K562 (cell line): ENCODE results near the gene BTRC. TPM values are rescaled to one million over a fixed set of nuclear protein-coding genes. Genes with fewer than 3 reads are reported as not detected.

Source experiments
- ATAC-seq: fragments of 200-7000 bp; cut with Tn5 transposase; 3 replicates; pipeline ENCODE4 v1.9.1; 2020; ENCODE audit warnings: moderate library complexity
- BruUV-seq: library from RNA; stranded (reverse); fragments of 400-500 nt; replicated peaks from 2 replicates; lab custom pipeline; 2021; lab: Mats Ljungman, UMichigan
- CTCF ChIA-PET: fragments of 300-600 bp; formaldehyde crosslinking; extraction: SDS; loops from one replicate; lab custom pipeline; 2021; ENCODE audit warnings: low intra/inter-chr PET ratio; lab: Yijun Ruan, JAX
- POLR2A ChIA-PET: fragments of 300-600, 350-650 bp; sonication (Branson Sonifier 250); formaldehyde crosslinking; extraction: SDS; loops from one replicate; lab custom pipeline; 2021; ENCODE audit warnings: antibody characterized with exemption, inconsistent platforms; lab: Yijun Ruan, JAX
- DNase-seq, 4 experiments: peaks; one replicate each; pipeline versions ENCODE4 v3.0.0 to v3.0.0-alpha.2; 2011 to 2018; ENCODE audit warnings: low spot score in 3 of 4, mixed read lengths in 3 of 4; ENCODE audit errors: extremely low read depth in 1 of 4
- FAIRE-seq: peaks from 2 replicates; lab custom pipeline; 2011; peaks lifted over from hg19 to GRCh38; lab: Jason Lieb, UNC
- H2AFZ ChIP-seq: 2 replicates; pipeline ENCODE4 v1.6.0; 2011; ENCODE audit warnings: low read depth, low read length, control low read depth, inconsistent platforms
- H3K27ac ChIP-seq: fragments of 200-600 bp; 3 replicates; pipeline ENCODE4 v1.8.0; 2011; ENCODE audit warnings: low read depth, mild to moderate bottlenecking, control low read depth, inconsistent platforms, low read length, moderate library complexity, mixed read lengths; ENCODE audit errors: extremely low read depth
- H3K27me3 ChIP-seq, 2 experiments: fragments of 300-600 bp in 1 of 2; 2 replicates in 1 of 2; 3 replicates in 1 of 2; pipeline versions ENCODE4 v1.6.0 to v1.8.0; 2011; ENCODE audit warnings: inconsistent platforms in 2 of 2, low read length in 2 of 2, mild to moderate bottlenecking in 1 of 2, mixed read lengths in 1 of 2, moderate library complexity in 1 of 2; ENCODE audit not compliant: control insufficient read depth in 2 of 2, insufficient read depth in 2 of 2
- H3K36me3 ChIP-seq: fragments of 300-600 bp; 3 replicates; pipeline ENCODE4 v1.8.0; 2011; ENCODE audit warnings: mild to moderate bottlenecking, low read length, inconsistent platforms; ENCODE audit not compliant: control insufficient read depth, insufficient read depth
- H3K4me1 ChIP-seq, 2 experiments: fragments of 200-600 bp in 1 of 2; replicated peaks in 1 of 2; 2 replicates in 1 of 2; 3 replicates in 1 of 2; pipeline versions ENCODE4 v1.5.1 to v1.8.0; 2011; ENCODE audit warnings: inconsistent platforms in 2 of 2, low read length in 2 of 2, mild to moderate bottlenecking in 1 of 2, mixed read lengths in 1 of 2, moderate library complexity in 1 of 2; ENCODE audit not compliant: control insufficient read depth in 2 of 2, insufficient read depth in 2 of 2
- H3K4me2 ChIP-seq: 2 replicates; pipeline ENCODE4 v1.6.1; 2011; ENCODE audit warnings: low read length, control low read depth, inconsistent platforms, mixed read lengths; ENCODE audit not compliant: insufficient read depth
- H3K4me3 ChIP-seq: fragments of 200-600 bp; sonication (generic), shearing (Covaris generic); 2 replicates; pipeline ENCODE4 v1.5.1; 2016; ENCODE audit warnings: control low read depth, inconsistent platforms
- H3K79me2 ChIP-seq: fragments of 200-600 bp; 3 replicates; pipeline ENCODE4 v1.8.0; 2011; ENCODE audit warnings: low read length, inconsistent platforms; ENCODE audit not compliant: control insufficient read depth, insufficient read depth
- H3K9ac ChIP-seq, 2 experiments: 2 replicates each; pipeline versions ENCODE4 v1.6.0 to v1.6.1; 2011; ENCODE audit warnings: low read depth in 2 of 2, low read length in 2 of 2, control low read depth in 1 of 2, inconsistent platforms in 1 of 2, mild to moderate bottlenecking in 1 of 2, mixed read lengths in 1 of 2; ENCODE audit not compliant: insufficient read depth in 1 of 2
- H3K9me1 ChIP-seq: one replicate; pipeline ENCODE4 v1.6.0; 2011; ENCODE audit warnings: inconsistent platforms, mild to moderate bottlenecking, low read length, moderate library complexity; ENCODE audit not compliant: control insufficient read depth, insufficient read depth
- H3K9me3 ChIP-seq: replicated peaks from 2 replicates; pipeline ENCODE4 v1.5.1; 2011; ENCODE audit warnings: low read depth, low read length, inconsistent platforms; ENCODE audit not compliant: control insufficient read depth, insufficient read depth
- H4K20me1 ChIP-seq: replicated peaks from 2 replicates; pipeline ENCODE4 v1.6.1; 2011; ENCODE audit warnings: low read length, inconsistent platforms, mixed read lengths; ENCODE audit not compliant: control insufficient read depth, insufficient read depth
- NFYB ChIP-seq: IDR thresholded peaks from 2 replicates; pipeline ENCODE4 v1.6.1; 2011; ENCODE audit warnings: mild to moderate bottlenecking, moderate library complexity; ENCODE audit not compliant: insufficient read length; ENCODE audit errors: extremely low read depth
- RBM25 ChIP-seq: fragments of 200-400 bp; formaldehyde crosslinking; IDR thresholded peaks from 2 replicates; pipeline ENCODE4 v1.6.1; 2018; ENCODE audit warnings: low read length, low read depth, moderate library complexity; ENCODE audit not compliant: severe bottlenecking
- ZFP36 ChIP-seq: fragments of 150-350 bp; IDR thresholded peaks from 2 replicates; pipeline ENCODE4 v1.6.1; 2018; ENCODE audit warnings: low read length, low read depth; ENCODE audit not compliant: partially characterized antibody
- WGBS: fragments of 100-300 bp; shearing (Covaris generic); methylation state at CpG from one replicate; pipeline ENCODE4 v1.1.6; 2016; ENCODE audit warnings: low coverage, mixed read lengths; ENCODE audit not compliant: insufficient coverage; ENCODE audit errors: missing lambda C conversion rate; 5-methylcytosine and 5-hydroxymethylcytosine counted together
- in situ Hi-C: fragments of 300-500 bp; cut with MboI; formaldehyde crosslinking; loops from 4 replicates; pipeline ENCODE4 v1.15.0; 2018; ENCODE audit warnings: inconsistent platforms, mixed read lengths
- intact Hi-C: fragments of 100-400 bp; cut with micrococcal nuclease; formaldehyde crosslinking; loops from 2 replicates; pipeline ENCODE4 v1.14.2; 2022
- polyA plus RNA-seq, 8 experiments: library from polyadenylated mRNA; depleted of rRNA in 4 of 8; stranded (reverse) in 5 of 8; unstranded in 3 of 8; fragments of >200 nt; fragmentation: Nextera tagmentation in 2 of 8; fragmentation: Illumina TruSeq in 1 of 8; extraction: Ambion mirVana in 2 of 8; extraction: Trizol in 1 of 8; gene quantifications; 2 replicates each; pipeline versions ENCODE4 v1.2.1 to v1.2.3, GENCODE V29; 2011 to 2014; ENCODE audit warnings: inconsistent platforms in 1 of 8, missing spikeins in 1 of 8
- total RNA-seq, 7 experiments: library from RNA; depleted of rRNA in 6 of 7; stranded (reverse); fragments of >200 nt in 6 of 7; fragmentation: Illumina TruSeq in 2 of 7; extraction: Trizol in 2 of 7; gene quantifications; 2 replicates each; pipeline versions ENCODE4 v1.2.1 to v1.2.3, GENCODE V29; 2011 to 2021; ENCODE audit warnings: low replicate concordance in 1 of 7
- TF ChIP-seq, protein P1 (sequence below): fragments of 450-650 bp; IDR thresholded peaks from one replicate; pipeline ENCODE4 v1.6.1; 2018; ENCODE audit warnings: mild to moderate bottlenecking, moderate library complexity; ENCODE audit not compliant: partially characterized antibody

The BTRC gene
- total and polyA plus RNA-seq, 9 of the 15 experiments (the other 6 are each of a cell fraction or from before 2014, with no cell fraction given): 1.6 to 15.4 (median 7.0) TPM

DNA sequence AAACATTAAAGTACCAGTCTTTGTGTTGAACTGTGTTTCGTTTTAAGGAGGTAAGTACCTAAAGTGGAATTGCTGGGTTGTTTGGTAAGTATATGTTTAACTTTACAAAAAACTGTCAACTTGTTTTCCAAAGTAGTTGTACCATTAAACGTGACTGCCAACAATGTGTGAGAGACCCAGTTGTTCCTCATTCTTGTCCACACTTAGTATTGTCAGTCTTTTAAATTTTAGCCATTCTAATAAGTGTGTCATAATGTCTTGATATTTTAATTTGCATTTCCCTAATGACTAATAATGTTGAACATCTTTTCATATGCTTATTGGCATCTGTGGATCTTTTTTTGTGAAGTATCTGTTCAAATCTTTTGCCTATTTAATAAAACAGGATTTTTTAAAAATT is 159.8 kb downstream of the BTRC start:
- TF ChIP-seq RBM25: peak; percentile 80
- no peak for TF ChIP-seq NFYB
- TF ChIP-seq ZFP36: peak; percentile 45
- H3K27ac ChIP-seq: no peak overlapping the region
- DNase-seq: no peak
- H3K9me1 ChIP-seq: no peaks in the 10 kb centered on the region
- intact Hi-C loops (no loop called here), in situ Hi-C loops (no loop called here)
- H3K79me2 ChIP-seq: no peaks in the 10 kb centered on the region
- no peak overlapping the region for H2AFZ ChIP-seq
- 26% methylated on average over 2 of the region's 2 CpGs for WGBS
- no peaks in the 10 kb centered on the region for H3K27me3 ChIP-seq
- H3K4me3 ChIP-seq: no peak overlapping the region
- H3K4me1 ChIP-seq: no peaks in the 10 kb centered on the region
- no TSS peak for BruUV-seq
- no peaks in the 10 kb centered on the region for H3K36me3 ChIP-seq
- ChIA-PET CTCF (no interaction called here), POLR2A (no interaction called here)
- no peak for FAIRE-seq
- H4K20me1 ChIP-seq: no peaks in the 10 kb centered on the region
- H3K4me2 ChIP-seq: no peak overlapping the region
- no peaks in the 10 kb centered on the region for H3K9me3 ChIP-seq
- H3K9ac ChIP-seq: no peak overlapping the region
- no peak for ATAC-seq

- WGBS: 66% methylated on average over 6 of the region's 6 CpGs
- TF ChIP-seq, protein P1, sequence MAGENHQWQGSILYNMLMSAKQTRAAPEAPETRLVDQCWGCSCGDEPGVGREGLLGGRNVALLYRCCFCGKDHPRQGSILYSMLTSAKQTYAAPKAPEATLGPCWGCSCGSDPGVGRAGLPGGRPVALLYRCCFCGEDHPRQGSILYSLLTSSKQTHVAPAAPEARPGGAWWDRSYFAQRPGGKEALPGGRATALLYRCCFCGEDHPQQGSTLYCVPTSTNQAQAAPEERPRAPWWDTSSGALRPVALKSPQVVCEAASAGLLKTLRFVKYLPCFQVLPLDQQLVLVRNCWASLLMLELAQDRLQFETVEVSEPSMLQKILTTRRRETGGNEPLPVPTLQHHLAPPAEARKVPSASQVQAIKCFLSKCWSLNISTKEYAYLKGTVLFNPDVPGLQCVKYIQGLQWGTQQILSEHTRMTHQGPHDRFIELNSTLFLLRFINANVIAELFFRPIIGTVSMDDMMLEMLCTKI: no peak
Measured at GRCh38 chr10:101525848-101526247, 171.9 kb downstream of the BTRC start.

More at GRCh38 chr10:101525848-101526247, 171.9 kb downstream of the BTRC start:
- ChIA-PET POLR2A (no interaction called here), CTCF (no interaction called here)
- Histone ChIP-seq H3K9me3 (no peaks in the 10 kb centered on the region), H3K9me1 (no peaks in the 10 kb centered on the region), H3K4me1 (no peaks in the 10 kb centered on the region), H4K20me1 (no peaks in the 10 kb centered on the region), H3K36me3 (no peaks in the 10 kb centered on the region), H3K27ac (no peak overlapping the region), H3K4me3 (no peak overlapping the region), H3K9ac (no peak overlapping the region), H3K4me2 (no peak overlapping the region), H3K27me3 (no peaks in the 10 kb centered on the region), H3K79me2 (no peaks in the 10 kb centered on the region), H2AFZ (no peak overlapping the region)
- FAIRE-seq: no peak
- ATAC-seq: no peak
- no peak for DNase-seq
- no TSS peak for BruUV-seq
- intact Hi-C loops (no loop called here), in situ Hi-C loops (no loop called here)
